NCI-H1048 (cell line): ENCODE data around the gene CPNE4.

Experiments used
- DNase-seq: peaks from one replicate; lab custom pipeline; 2025; lab: John Stamatoyannopoulos, UW

Gene CPNE4

GRCh38 chr3:131796558-131797198, 238.1 kb downstream of the CPNE4 start:
- DNase-seq = no peak

- no peak for DNase-seq
Measured at GRCh38 chr3:131796111-131796510, 238.7 kb downstream of the CPNE4 start.

- no peak for DNase-seq
Measured at GRCh38 chr3:131795390-131796090, 239.3 kb downstream of the CPNE4 start.

- DNase-seq = peak; percentile 4
Measured at GRCh38 chr3:131794766-131795388, 239.9 kb downstream of the CPNE4 start.

GRCh38 chr3:131793870-131794269, 240.9 kb downstream of the CPNE4 start:
- DNase-seq = no peak

GRCh38 chr3:131789188-131789587, 245.6 kb downstream of the CPNE4 start:
- DNase-seq = no peak

GRCh38 chr3:131786386-131786785, 248.4 kb downstream of the CPNE4 start:
- DNase-seq = no peak

GRCh38 chr3:131782751-131783150, 252.1 kb downstream of the CPNE4 start:
- DNase-seq = no peak

- no peak for DNase-seq
Measured at GRCh38 chr3:131778526-131778925, 256.3 kb downstream of the CPNE4 start.

- DNase-seq = no peak
Measured at GRCh38 chr3:131775650-131776049, 259.2 kb downstream of the CPNE4 start.

GRCh38 chr3:131772269-131773026, 262.4 kb downstream of the CPNE4 start:
- DNase-seq = no peak

GRCh38 chr3:131762981-131763564, 271.7 kb downstream of the CPNE4 start:
- no peak for DNase-seq

- DNase-seq = no peak
Measured at GRCh38 chr3:131756405-131756804, 278.4 kb downstream of the CPNE4 start.

- DNase-seq = no peak
Measured at GRCh38 chr3:131755380-131755779, 279.4 kb downstream of the CPNE4 start.

GRCh38 chr3:131750256-131750655, 284.6 kb downstream of the CPNE4 start:
- no peak for DNase-seq

GRCh38 chr3:131749826-131750225, 285.0 kb downstream of the CPNE4 start:
- DNase-seq = no peak

GRCh38 chr3:131747466-131747865, 287.3 kb downstream of the CPNE4 start:
- no peak for DNase-seq

GRCh38 chr3:131744765-131745164, 290.0 kb downstream of the CPNE4 start:
- no peak for DNase-seq

GRCh38 chr3:131743126-131743525, 291.7 kb downstream of the CPNE4 start:
- DNase-seq = no peak

- DNase-seq = no peak
Measured at GRCh38 chr3:131739211-131739610, 295.6 kb downstream of the CPNE4 start.

GRCh38 chr3:131738095-131738494, 296.7 kb downstream of the CPNE4 start:
- DNase-seq = no peak

GRCh38 chr3:131735544-131735943, 299.3 kb downstream of the CPNE4 start:
- no peak for DNase-seq
